Stimulated activated CD8-positive, alpha-beta memory T cell treated with anti-CD3 and anti-CD28 coated beads, Interleukin-15, amount 100 ng/mL, for 1 hour (primary cell): Measurements from ENCODE around the gene MAZ.

Source experiments
- DNase-seq: peaks from one replicate; pipeline ENCODE4 v3.0.0-alpha.2; 2020; ENCODE audit warnings: low read depth

Gene MAZ

GRCh38 chr16:29857133-29857760 is 50.9 kb downstream of the MAZ start:
- no peak for DNase-seq

GRCh38 chr16:29858149-29858849 is 52.0 kb downstream of the MAZ start:
- no peak for DNase-seq

- DNase-seq, result no peak
Measured at GRCh38 chr16:29858974-29859373, 52.6 kb downstream of the MAZ start.

- DNase-seq, result no peak
Measured at GRCh38 chr16:29860218-29860617, 53.9 kb downstream of the MAZ start.
